ENCODE data around the gene RALGPS2.

RALGPS2 gene

DNA sequence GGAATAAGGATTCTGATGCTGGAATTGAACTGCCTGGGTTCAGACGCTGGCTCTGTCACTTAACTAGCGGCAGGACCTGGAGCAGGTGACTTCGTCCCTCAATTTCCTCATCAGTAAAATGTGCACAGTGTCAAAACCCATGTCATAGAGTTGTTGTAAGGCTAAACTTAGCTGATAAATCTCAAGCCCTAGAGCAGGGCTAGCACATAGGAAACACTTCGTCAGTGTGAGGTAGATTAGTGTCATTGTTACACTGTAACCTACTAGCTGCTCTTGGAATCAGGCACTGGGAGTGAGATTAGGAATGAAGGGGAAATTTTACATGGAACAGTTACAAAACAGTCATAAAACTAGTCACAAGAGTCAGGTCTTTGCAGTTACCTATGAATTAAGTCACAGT lies 202.0 kb downstream of the RALGPS2 start:
- TF ChIP-seq, protein P1, sequence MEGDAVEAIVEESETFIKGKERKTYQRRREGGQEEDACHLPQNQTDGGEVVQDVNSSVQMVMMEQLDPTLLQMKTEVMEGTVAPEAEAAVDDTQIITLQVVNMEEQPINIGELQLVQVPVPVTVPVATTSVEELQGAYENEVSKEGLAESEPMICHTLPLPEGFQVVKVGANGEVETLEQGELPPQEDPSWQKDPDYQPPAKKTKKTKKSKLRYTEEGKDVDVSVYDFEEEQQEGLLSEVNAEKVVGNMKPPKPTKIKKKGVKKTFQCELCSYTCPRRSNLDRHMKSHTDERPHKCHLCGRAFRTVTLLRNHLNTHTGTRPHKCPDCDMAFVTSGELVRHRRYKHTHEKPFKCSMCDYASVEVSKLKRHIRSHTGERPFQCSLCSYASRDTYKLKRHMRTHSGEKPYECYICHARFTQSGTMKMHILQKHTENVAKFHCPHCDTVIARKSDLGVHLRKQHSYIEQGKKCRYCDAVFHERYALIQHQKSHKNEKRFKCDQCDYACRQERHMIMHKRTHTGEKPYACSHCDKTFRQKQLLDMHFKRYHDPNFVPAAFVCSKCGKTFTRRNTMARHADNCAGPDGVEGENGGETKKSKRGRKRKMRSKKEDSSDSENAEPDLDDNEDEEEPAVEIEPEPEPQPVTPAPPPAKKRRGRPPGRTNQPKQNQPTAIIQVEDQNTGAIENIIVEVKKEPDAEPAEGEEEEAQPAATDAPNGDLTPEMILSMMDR (IDR thresholded peaks at IDR 0.05; ENCODE audit: low read depth, low read length) = no peak
- H3K4me3 ChIP-seq (replicated peaks in 1 of 2; ENCODE audit: low read depth in 2 of 2, low read length in 2 of 2) = no peak overlapping the region
- no peak for DNase-seq (ENCODE audit: low read depth in 2 of 2)

DNA sequence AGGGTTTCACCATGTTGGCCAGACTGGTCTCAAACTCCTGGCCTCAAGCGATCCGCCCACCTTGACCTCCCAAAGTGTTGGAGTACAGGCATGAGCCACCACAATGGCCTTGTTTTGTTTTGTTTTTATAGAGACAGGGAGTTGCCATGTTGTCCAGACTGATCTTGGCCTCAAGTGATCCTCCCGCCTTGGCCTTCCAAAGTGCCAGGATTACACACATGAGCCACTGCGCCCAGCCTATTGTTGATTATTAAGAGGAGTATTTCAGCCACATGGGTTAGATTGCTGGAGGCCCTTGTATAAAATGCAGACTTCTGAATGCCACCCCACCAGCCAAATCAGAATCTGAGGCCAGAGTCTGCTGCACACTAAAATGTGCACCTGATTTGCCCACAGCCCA lies 203.0 kb downstream of the RALGPS2 start:
- TF ChIP-seq, protein P1 (IDR thresholded peaks at IDR 0.05; ENCODE audit: low read depth, low read length) = no peak

DNA sequence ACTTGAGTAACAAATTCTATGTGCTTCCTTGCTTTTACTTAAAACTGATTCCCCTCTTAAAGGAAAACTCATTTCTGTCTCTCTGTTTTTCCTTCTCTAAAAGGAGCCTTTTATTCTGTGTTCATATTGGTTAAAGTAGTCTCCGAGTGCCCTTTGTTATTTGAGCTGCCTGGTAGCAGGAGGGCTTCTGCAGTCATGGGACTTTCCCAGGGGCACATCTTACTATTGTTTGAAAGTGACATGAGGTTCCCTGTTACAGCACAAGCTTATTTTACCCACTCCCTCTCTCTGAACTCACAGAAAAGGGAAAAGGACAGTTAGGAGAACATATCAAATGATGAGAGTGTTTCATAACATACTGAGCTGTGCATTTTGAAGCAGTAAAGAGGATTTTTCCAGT lies 203.9 kb downstream of the RALGPS2 start:
- H3K4me3 ChIP-seq (replicated peaks in 1 of 2; ENCODE audit: low read depth in 2 of 2, low read length in 2 of 2) = no peak overlapping the region
- DNase-seq (ENCODE audit: low read depth in 2 of 2) = peak in 1 of 2 donors; percentile 21
- TF ChIP-seq, protein P1 (IDR thresholded peaks at IDR 0.05; ENCODE audit: low read depth, low read length) = no peak

More for the DNA sequence above, 203.0 kb downstream of the RALGPS2 start:
- DNase-seq (ENCODE audit: low read depth in 2 of 2) = no peak
- H3K4me3 ChIP-seq (replicated peaks in 1 of 2; ENCODE audit: low read depth in 2 of 2, low read length in 2 of 2) = no peak overlapping the region

DNA sequence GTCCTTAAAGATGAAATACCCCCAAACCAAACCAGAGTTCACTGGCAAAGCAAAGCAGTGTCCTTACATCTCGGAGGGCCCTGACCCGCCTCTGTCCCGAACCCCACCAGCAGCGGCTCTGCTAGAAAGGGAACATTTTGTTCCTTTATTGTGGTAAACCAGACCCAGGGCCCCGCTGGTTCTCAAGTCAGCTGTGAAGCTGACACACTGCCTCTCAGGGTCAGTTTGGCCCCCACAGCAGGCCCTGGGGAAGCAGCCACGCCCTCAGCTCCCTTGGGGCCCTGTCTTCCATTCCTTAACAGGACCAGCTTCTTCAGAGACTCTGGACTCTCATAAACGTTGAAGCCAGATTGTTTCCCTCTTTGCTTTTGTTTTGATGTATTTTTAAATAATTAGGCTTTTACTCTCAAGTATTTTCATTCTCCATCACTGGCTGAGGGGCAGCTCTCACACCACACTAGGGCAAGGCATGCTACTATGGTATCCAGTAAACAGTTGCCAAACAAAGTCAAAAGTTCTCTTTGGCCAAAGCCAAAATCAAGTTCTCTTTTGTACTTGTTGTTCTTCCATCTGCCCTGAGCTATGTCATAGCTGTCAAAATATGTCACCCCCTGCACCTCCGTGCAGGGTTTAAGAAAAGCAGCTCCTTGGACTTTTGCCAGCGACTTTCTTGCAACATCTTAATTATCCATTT lies 207.0 kb downstream of the RALGPS2 start:
- peak; percentile 87 to 99 for DNase-seq (ENCODE audit: low read depth in 2 of 2)
- no peak overlapping the region for H3K4me3 ChIP-seq (replicated peaks in 1 of 2; ENCODE audit: low read depth in 2 of 2, low read length in 2 of 2)
- TF ChIP-seq, protein P1 (IDR thresholded peaks at IDR 0.05; ENCODE audit: low read depth, low read length) = no peak

DNA sequence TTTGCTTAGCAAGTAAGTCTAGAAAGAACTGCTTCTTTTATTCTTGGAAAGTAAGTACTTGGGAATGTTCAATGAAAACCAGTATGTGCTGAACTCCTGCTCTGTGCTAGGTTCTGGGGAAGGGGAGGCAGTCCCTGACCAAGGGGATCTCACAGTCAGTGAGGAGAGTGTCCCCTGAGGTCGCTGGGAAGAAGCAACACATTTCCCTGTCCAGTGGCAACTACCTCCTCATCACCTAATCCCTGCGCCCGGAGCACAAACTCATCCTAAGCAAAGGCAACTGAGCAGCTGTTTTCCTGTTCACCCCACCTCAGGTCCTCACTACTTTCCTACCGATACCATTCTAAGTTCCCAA lies 207.5 kb downstream of the RALGPS2 start:
- H3K4me3 ChIP-seq (replicated peaks in 1 of 2; ENCODE audit: low read depth in 2 of 2, low read length in 2 of 2) = no peak overlapping the region
- TF ChIP-seq, protein P1 (IDR thresholded peaks at IDR 0.05; ENCODE audit: low read depth, low read length) = no peak
- DNase-seq (ENCODE audit: low read depth in 2 of 2) = peak in 1 of 2 donors; percentile 14

DNA sequence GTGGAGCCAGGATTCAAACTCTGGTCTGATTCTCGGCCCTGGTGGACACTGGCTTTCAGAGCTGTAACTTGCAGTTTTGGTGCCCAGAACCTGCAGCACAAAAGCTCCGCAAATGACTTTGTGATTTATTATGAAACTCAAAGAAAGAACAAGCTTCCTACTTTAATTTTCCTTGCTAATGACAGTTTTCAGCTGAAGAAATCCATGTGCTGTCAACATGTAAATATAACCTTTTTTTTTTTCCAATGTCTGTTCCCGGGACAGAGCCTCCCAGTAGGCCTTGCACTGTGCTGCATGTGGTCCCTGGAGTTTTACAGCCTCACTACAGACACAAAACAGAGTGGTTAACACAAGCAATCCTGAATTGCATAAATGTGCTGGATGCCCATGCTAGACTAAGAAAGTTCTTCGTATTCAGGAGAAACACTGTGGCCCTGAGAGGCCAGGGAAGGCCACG lies 208.1 kb downstream of the RALGPS2 start:
- TF ChIP-seq, protein P1 (IDR thresholded peaks at IDR 0.05; ENCODE audit: low read depth, low read length) = no peak
- H3K4me3 ChIP-seq (replicated peaks in 1 of 2; ENCODE audit: low read depth in 2 of 2, low read length in 2 of 2) = no peak overlapping the region
- peak in 1 of 2 donors; percentile 44 for DNase-seq (ENCODE audit: low read depth in 2 of 2)

Measured in cardiac fibroblast (primary cell).